ENCODE results near the gene GPR153. TPM values are rescaled to one million over a fixed set of nuclear protein-coding genes. Genes with fewer than 3 reads are reported as not detected.

GPR153 gene
- total and polyA plus RNA-seq, 2 of the 8 experiments (the other 6 are each of a cell fraction or from before 2014, with no cell fraction given) = 5.7 to 8.1 TPM

DNA sequence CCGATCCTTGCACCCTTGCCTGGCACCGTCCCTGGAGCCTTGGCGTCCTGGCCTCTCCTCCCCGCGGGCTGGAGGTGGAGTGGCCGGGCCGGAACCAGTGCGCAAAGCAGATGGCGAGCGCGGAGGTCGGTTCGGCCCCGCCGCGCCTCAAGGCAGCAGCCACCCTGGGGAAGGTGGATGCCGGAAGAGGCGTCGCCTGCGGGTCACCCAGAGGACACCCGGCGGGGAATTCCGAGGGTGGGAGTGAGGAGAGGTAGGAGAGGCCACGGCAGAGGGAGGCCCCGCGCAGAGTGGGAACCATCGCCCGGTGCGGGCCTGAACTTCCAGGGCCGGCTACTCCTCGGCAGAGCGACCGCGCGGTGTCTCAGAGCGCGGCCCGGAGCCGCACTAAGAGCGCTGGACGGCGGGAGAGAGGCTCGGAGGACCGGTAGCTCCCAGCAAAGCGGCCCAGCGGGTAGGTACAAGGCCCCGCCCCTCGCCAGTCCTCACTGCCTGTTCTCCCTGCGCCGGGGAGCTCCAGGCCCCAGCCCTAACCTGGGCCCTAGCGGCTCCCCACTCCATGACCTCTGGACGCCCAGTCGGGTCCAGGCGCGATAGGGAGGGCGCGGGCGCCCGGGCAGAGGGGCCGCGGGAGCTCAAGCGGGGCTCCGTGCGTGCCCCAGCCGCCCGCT is 54.9 kb downstream of the GPR153 start, which contains the start of gene RNF207:
RNF207 (plus strand) TSS at position 271 of the 671 bp plus-strand sequence. CDS start 417 bp downstream, outside the sequence.
- H4K91ac ChIP-seq (replicated peaks; ENCODE audit: insufficient read length, low read length) = peak within 1 kb of the TSS; percentile 89
- peak within 1 kb of the TSS; percentile 84; the same call in 1 of the 2 replicates for H2BK12ac ChIP-seq (ENCODE audit: low read depth, low read length)
- POLR2A ChIA-PET (ENCODE audit: partially characterized antibody) = interaction anchor here (0.7 to 5.6 kb wide), 21 partner anchors 8 to 342 kb away, joined by 3 to 78 read pairs (median 4); partner anchors contain the start of genes HES3, ICMT, RPL22 and TNFRSF25
- peak; percentile 46; the same call in 1 of the 2 replicates for TF ChIP-seq PHF8 (conservative IDR thresholded peaks at IDR 0.05; ENCODE audit: low read depth, low read length)
- TF ChIP-seq, protein P1, sequence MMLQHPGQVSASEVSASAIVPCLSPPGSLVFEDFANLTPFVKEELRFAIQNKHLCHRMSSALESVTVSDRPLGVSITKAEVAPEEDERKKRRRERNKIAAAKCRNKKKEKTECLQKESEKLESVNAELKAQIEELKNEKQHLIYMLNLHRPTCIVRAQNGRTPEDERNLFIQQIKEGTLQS (IDR thresholded peaks at IDR 0.05; ENCODE audit: insufficient read depth, low read depth, low read length) = no peak
- TF ChIP-seq, protein P2, sequence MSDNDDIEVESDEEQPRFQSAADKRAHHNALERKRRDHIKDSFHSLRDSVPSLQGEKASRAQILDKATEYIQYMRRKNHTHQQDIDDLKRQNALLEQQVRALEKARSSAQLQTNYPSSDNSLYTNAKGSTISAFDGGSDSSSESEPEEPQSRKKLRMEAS (IDR thresholded peaks at IDR 0.05) = no peak
- TF ChIP-seq ZNF274 (IDR thresholded peaks at IDR 0.05; ENCODE audit: borderline replicate concordance, extremely low read depth, low read length) = no peak
- no peak for TF ChIP-seq EGR1 (IDR thresholded peaks at IDR 0.05; ENCODE audit: borderline replicate concordance, low read depth, low read length)
- TF ChIP-seq NRF1 (IDR thresholded peaks at IDR 0.05; ENCODE audit: low read depth, low read length) = no peak
- no peak for TF ChIP-seq CEBPB (IDR thresholded peaks at IDR 0.05; ENCODE audit: low read depth, low read length)
- peak in 1 of 2 experiments; percentile 4; a peak in 1 of 4 replicates for TF ChIP-seq SIN3A (conservative IDR thresholded peaks at IDR 0.05 in 1 of 2, IDR thresholded peaks at IDR 0.05 in 1 of 2; ENCODE audit: low read depth in 1 of 2, low read length in 2 of 2)
- no peak for TF ChIP-seq GTF2F1 (IDR thresholded peaks at IDR 0.05; ENCODE audit: borderline replicate concordance, low read depth, low read length)
- TF ChIP-seq KDM1A (IDR thresholded peaks at IDR 0.05; ENCODE audit: borderline replicate concordance, low read length) = no peak

More for the DNA sequence above, 54.9 kb downstream of the GPR153 start, which contains the start of gene RNF207:
- CTCF ChIA-PET (ENCODE audit: partially characterized antibody) = interaction anchor here (0.7 to 17.1 kb wide), 15 partner anchors 10 to 213 kb away, joined by 3 to 353 read pairs (median 4); partner anchors contain the start of genes HES2, HES3 and ICMT
- Histone ChIP-seq H3K4ac (replicated peaks; ENCODE audit: insufficient read length, low read depth, low read length) (no peak within 1 kb of the TSS), H3K23me2 (ENCODE audit: low read depth, low read length) (peaks cover 20% of the 10 kb centered on the region; the same call in 1 of the 2 replicates), H3K36me3 (ENCODE audit: control insufficient read depth in 2 of 4, insufficient read depth in 4 of 4, low read length in 3 of 4) (no peaks in the 10 kb centered on the region), H2AK5ac (ENCODE audit: low read depth, low read length) (0 out of 2 replicates have a peak within 1 kb of the TSS, but pooled peaks have one; percentile 65), H3K9ac (replicated peaks in 1 of 4; ENCODE audit: extremely low read depth in 1 of 4, low read depth in 3 of 4, low read length in 3 of 4) (no peak within 1 kb of the TSS), H3K14ac (ENCODE audit: insufficient read length) (no peak within 1 kb of the TSS), H2BK120ac (replicated peaks; ENCODE audit: low read depth, low read length) (peak within 1 kb of the TSS; percentile 72), H3K4me1 (replicated peaks in 1 of 4; ENCODE audit: control insufficient read depth in 3 of 4, insufficient read depth in 4 of 4, low read length in 3 of 4) (peaks cover 1 to 29% (median 24%) of the 10 kb centered on the region in 4 experiments), H3K4me3 (ENCODE audit: extremely low read depth in 1 of 4, insufficient read depth in 2 of 4, low read depth in 3 of 4, low read length in 4 of 4) (peak within 1 kb of the TSS; percentile 35 to 61 (median 48)), H2BK15ac (ENCODE audit: low read length) (0 out of 2 replicates have a peak within 1 kb of the TSS, but pooled peaks have one; percentile 46), H3K56ac (replicated peaks; ENCODE audit: insufficient read length, low read depth, low read length) (peak within 1 kb of the TSS; percentile 46), H3K9me3 (ENCODE audit: insufficient read depth in 2 of 2, low read depth in 1 of 2, low read length in 1 of 2) (no peaks in the 10 kb centered on the region), H3K23ac (ENCODE audit: insufficient read length) (no peak within 1 kb of the TSS), H3K27me3 (replicated peaks in 1 of 4; ENCODE audit: control insufficient read depth in 3 of 4, extremely low read depth in 1 of 4, insufficient read depth in 3 of 4, low read length in 3 of 4) (peaks cover 1 to 52% (median 40%) of the 10 kb centered on the region in 4 experiments), H3K4me2 (ENCODE audit: insufficient read depth in 1 of 2, low read depth in 2 of 2, low read length in 2 of 2) (peak within 1 kb of the TSS; percentile 57 to 92), H3K79me2 (ENCODE audit: control insufficient read depth in 1 of 2, insufficient read depth in 2 of 2, low read length in 2 of 2) (no peaks in the 10 kb centered on the region), H2BK5ac (ENCODE audit: low read depth, low read length) (no peak within 1 kb of the TSS), H4K8ac (ENCODE audit: extremely low read depth, insufficient read depth, low read length) (peak within 1 kb of the TSS; percentile 75; the same call in 1 of the 2 replicates), H3K79me1 (ENCODE audit: low read depth, low read length) (no peaks in the 10 kb centered on the region), H2BK20ac (ENCODE audit: low read length) (no peak within 1 kb of the TSS; the same call in 1 of the 2 replicates), H2AFZ (ENCODE audit: low read length) (peak within 1 kb of the TSS; percentile 58; the same call in 1 of the 2 replicates), H3K18ac (ENCODE audit: extremely low read depth, low read length) (peak within 1 kb of the TSS; percentile 71), H3K27ac (ENCODE audit: low read depth, low read length) (no peak within 1 kb of the TSS), H4K20me1 (replicated peaks in 1 of 2; ENCODE audit: control insufficient read depth in 1 of 2, insufficient read depth in 2 of 2, low read length in 2 of 2) (peaks cover 0 to 7% of the 10 kb centered on the region in 2 experiments), H4K5ac (ENCODE audit: insufficient read length, low read depth, low read length) (peak within 1 kb of the TSS; percentile 51)
- WGBS, 2 experiments (ENCODE audit: extremely low coverage in 1 of 2, insufficient coverage in 1 of 2, insufficient read length in 1 of 2, insufficient replicate concordance in 2 of 2, low coverage in 1 of 2, low lambda C conversion rate in 2 of 2, missing lambda C conversion rate in 1 of 2) = 4% methylated on average over 30 of the region's 66 CpGs; no CpG with 5 or more reads in 1 of the 2 experiments
- FAIRE-seq (no peak), DNase-seq (ENCODE audit: low read depth in 1 of 2, low spot score in 2 of 2) (peak in 1 of 2 experiments; percentile 87)

Data from H1 (cell line).